H1 (cell line): ENCODE measurements around the gene RAD51B.

Experiments
- ATF3 ChIP-seq: IDR thresholded peaks from 2 replicates; pipeline ENCODE4 v1.6.1; 2011; ENCODE audit warnings: low read depth, mild to moderate bottlenecking, low read length; ENCODE audit not compliant: insufficient read depth
- CBX5 ChIP-seq: fragments of 300-800, 300-1000 bp; sonication (generic); IDR thresholded peaks from 2 replicates; pipeline ENCODE4 v1.7.1; 2016; ENCODE audit warnings: antibody characterized with exemption, low read length, low read depth
- CEBPB ChIP-seq: IDR thresholded peaks from 2 replicates; pipeline ENCODE4 v1.6.1; 2012; ENCODE audit warnings: low read depth, low read length
- CTCF ChIP-seq, 3 experiments: IDR thresholded peaks; 1 replicate in 2 of 3; 2 replicates in 1 of 3; pipeline versions ENCODE4 v1.5.1 to v1.6.1; 2011; ENCODE audit warnings: low read length in 3 of 3, mild to moderate bottlenecking in 3 of 3, inconsistent platforms in 2 of 3, low read depth in 1 of 3, moderate library complexity in 1 of 3; ENCODE audit not compliant: insufficient read depth in 1 of 3; ENCODE audit errors: control extremely low read depth in 1 of 3
- EGR1 ChIP-seq: IDR thresholded peaks from 2 replicates; pipeline ENCODE4 v1.6.1; 2011; ENCODE audit warnings: low read depth, low read length, borderline replicate concordance
- JUN ChIP-seq: IDR thresholded peaks from 2 replicates; pipeline ENCODE4 v1.6.1; 2011; ENCODE audit warnings: low read depth, mild to moderate bottlenecking, improper control_type of control experiment, low read length
- KDM5A ChIP-seq: fragments of 200-600 bp; IDR thresholded peaks from 2 replicates; pipeline ENCODE4 v1.7.1; 2012; ENCODE audit warnings: mild to moderate bottlenecking, low read length, inconsistent platforms, mixed read lengths
- POLR2A ChIP-seq, 2 experiments: IDR thresholded peaks; 1 replicate in 1 of 2; 2 replicates in 1 of 2; pipeline ENCODE4 v1.6.1; 2011; ENCODE audit warnings: low read depth in 2 of 2, low read length in 2 of 2, mild to moderate bottlenecking in 2 of 2; ENCODE audit errors: control extremely low read depth in 1 of 2
- RAD21 ChIP-seq, 2 experiments: IDR thresholded peaks in 1 of 2; conservative IDR thresholded peaks in 1 of 2; 2 replicates each; pipeline ENCODE4 v1.6.1; 2011; ENCODE audit warnings: low read depth in 2 of 2, low read length in 2 of 2, improper control_type of control experiment in 1 of 2, inconsistent platforms in 1 of 2, mild to moderate bottlenecking in 1 of 2, moderate library complexity in 1 of 2
- RXRA ChIP-seq: IDR thresholded peaks from 2 replicates; pipeline ENCODE4 v1.6.1; 2011; ENCODE audit warnings: low read depth, mild to moderate bottlenecking, low read length, moderate library complexity; ENCODE audit not compliant: insufficient read depth
- TAF1 ChIP-seq: IDR thresholded peaks from 2 replicates; pipeline ENCODE4 v1.6.1; 2011; ENCODE audit warnings: mild to moderate bottlenecking, low read depth, low read length
- TBP ChIP-seq: IDR thresholded peaks from 2 replicates; pipeline ENCODE4 v1.6.1; 2011; ENCODE audit warnings: low read depth, low read length, improper control_type of control experiment
- TEAD4 ChIP-seq: IDR thresholded peaks from 2 replicates; pipeline ENCODE4 v1.6.1; 2012; ENCODE audit warnings: low read depth, low read length, inconsistent platforms, mixed read lengths
- ZNF274 ChIP-seq: IDR thresholded peaks from 2 replicates; pipeline ENCODE4 v1.7.0; 2012; ENCODE audit warnings: low read length, borderline replicate concordance; ENCODE audit errors: extremely low read depth

- TF ChIP-seq TAF1 (no peak), KDM5A (no peak), CTCF (IDR thresholded peaks at IDR 0.05; ENCODE audit: control extremely low read depth in 1 of 3, insufficient read depth in 1 of 3, low read depth in 1 of 3, low read length in 3 of 3) (no peak), RAD21 (IDR thresholded peaks at IDR 0.05 in 1 of 2, conservative IDR thresholded peaks at IDR 0.05 in 1 of 2; ENCODE audit: low read depth in 2 of 2, low read length in 2 of 2) (no peak), EGR1 (no peak), TBP (no peak), JUN (no peak), TEAD4 (no peak), POLR2A (IDR thresholded peaks at IDR 0.05; ENCODE audit: control extremely low read depth in 1 of 2, low read depth in 2 of 2, low read length in 2 of 2) (no peak), CBX5 (no peak), ZNF274 (no peak), CEBPB (no peak), ATF3 (no peak), RXRA (no peak)
Measured at GRCh38 chr14:68373124-68373646, 553.6 kb downstream of the RAD51B start.
